Keratinocyte (primary cell): ENCODE measurements around the gene RIC1. TPM values are rescaled to one million over a fixed set of nuclear protein-coding genes. Genes with fewer than 3 reads are reported as not detected.
"Not testable (repeated sequence)": the region's sequence is repeated elsewhere in the genome, so short reads cannot be mapped to it uniquely, and the experiment has no call there.

ENCODE experiments used
- DNase-seq: peaks from one replicate; pipeline ENCODE4 v3.0.0-alpha.2; 2011; ENCODE audit warnings: low read depth, missing footprints, low spot score
- FAIRE-seq: peaks from 2 replicates; lab custom pipeline; 2011; peaks lifted over from hg19 to GRCh38; lab: Jason Lieb, UNC
- H2AFZ ChIP-seq: 2 replicates; pipeline ENCODE4 v1.6.0; 2012; ENCODE audit warnings: low read length, control low read depth, inconsistent platforms; ENCODE audit not compliant: control insufficient read depth
- H3K27ac ChIP-seq: 2 replicates; pipeline ENCODE4 v1.5.1; 2011; ENCODE audit warnings: low read length; ENCODE audit not compliant: control insufficient read depth, insufficient read depth
- H3K27me3 ChIP-seq: 3 replicates; pipeline ENCODE4 v1.6.0; 2011; ENCODE audit warnings: low read length; ENCODE audit not compliant: control insufficient read depth, insufficient read depth; ENCODE audit errors: extremely low read depth
- H3K36me3 ChIP-seq, 2 experiments: 2 replicates in 1 of 2; 3 replicates in 1 of 2; pipeline ENCODE4 v1.5.1; 2011; ENCODE audit warnings: low read length in 2 of 2, mild to moderate bottlenecking in 1 of 2; ENCODE audit not compliant: control insufficient read depth in 2 of 2, insufficient read depth in 2 of 2; ENCODE audit errors: extremely low read depth in 1 of 2
- H3K4me1 ChIP-seq: 3 replicates; pipeline ENCODE4 v1.5.1; 2011; ENCODE audit warnings: low read length; ENCODE audit not compliant: control insufficient read depth, insufficient read depth; ENCODE audit errors: extremely low read depth
- H3K4me2 ChIP-seq: 3 replicates; pipeline ENCODE4 v1.6.0; 2011; ENCODE audit warnings: low read depth, low read length; ENCODE audit not compliant: control insufficient read depth, insufficient read depth; ENCODE audit errors: extremely low read depth
- H3K4me3 ChIP-seq, 3 experiments: fragments of 200-600 bp in 1 of 3; sonication (generic) in 1 of 3; 2 replicates in 2 of 3; 3 replicates in 1 of 3; pipeline ENCODE4 v1.5.1; 2011 to 2016; ENCODE audit warnings: low read length in 3 of 3, mild to moderate bottlenecking in 3 of 3, control low read depth in 2 of 3, inconsistent platforms in 1 of 3, low read depth in 1 of 3, mixed read lengths in 1 of 3, mixed run types in 1 of 3, moderate library complexity in 1 of 3; ENCODE audit not compliant: control insufficient read depth in 2 of 3, insufficient read depth in 2 of 3; ENCODE audit errors: extremely low read depth in 1 of 3
- H3K79me2 ChIP-seq: 2 replicates; pipeline ENCODE4 v1.6.0; 2012; ENCODE audit warnings: low read length; ENCODE audit not compliant: control insufficient read depth, insufficient read depth
- H3K9ac ChIP-seq: 3 replicates; pipeline ENCODE4 v1.6.0; 2011; ENCODE audit warnings: low read length; ENCODE audit not compliant: control insufficient read depth, insufficient read depth; ENCODE audit errors: extremely low read depth
- H3K9me1 ChIP-seq: 3 replicates; pipeline ENCODE4 v1.6.0; 2011; ENCODE audit warnings: low read length; ENCODE audit not compliant: control insufficient read depth, insufficient read depth; ENCODE audit errors: extremely low read depth
- H3K9me3 ChIP-seq: 2 replicates; pipeline ENCODE4 v1.5.1; 2012; ENCODE audit warnings: low read depth, low read length; ENCODE audit not compliant: control insufficient read depth
- H4K20me1 ChIP-seq: 3 replicates; pipeline ENCODE4 v1.6.0; 2011; ENCODE audit warnings: low read length; ENCODE audit not compliant: control insufficient read depth, insufficient read depth; ENCODE audit errors: extremely low read depth
- EZH2 ChIP-seq: IDR thresholded peaks from one replicate; pipeline ENCODE4 v1.6.1; 2012; ENCODE audit warnings: inconsistent platforms, mild to moderate bottlenecking, low read length, moderate library complexity
- dilution Hi-C: fragments of 300-500 bp; cut with MboI; formaldehyde crosslinking; loops from one replicate; pipeline ENCODE4 v1.7.0; 2020; ENCODE audit warnings: low sequenced_read_pairs; ENCODE audit not compliant: extremely low pct_ligation_motif_present
- polyA plus RNA-seq, 5 experiments: library from polyadenylated mRNA; depleted of rRNA in 3 of 5; stranded (reverse) in 3 of 5; stranded (forward) in 1 of 5; unstranded in 1 of 5; fragments of >200 nt; gene quantifications; 1 replicate in 1 of 5; 2 replicates in 3 of 5; 3 replicates in 1 of 5; pipeline versions ENCODE4 v1.2.1 to v1.2.3, GENCODE V29; 2011 to 2012; ENCODE audit warnings: missing spikeins in 2 of 5, low read depth in 1 of 5, low replicate concordance in 1 of 5
- TF ChIP-seq, protein P1 (sequence below), 3 experiments: IDR thresholded peaks in 1 of 3; conservative IDR thresholded peaks in 1 of 3; optimal IDR thresholded peaks in 1 of 3; 2 replicates in 2 of 3; 3 replicates in 1 of 3; pipeline versions ENCODE3 to v1.5.1; 2011; ENCODE audit warnings: low read length in 3 of 3, mild to moderate bottlenecking in 3 of 3, moderate library complexity in 2 of 3, control low read depth in 1 of 3, inconsistent platforms in 1 of 3; ENCODE audit not compliant: insufficient read depth in 2 of 3; ENCODE audit errors: extremely low read depth in 1 of 3

RIC1 gene
- polyA plus RNA-seq, 1 donor (not counting 4 experiments of a cell fraction or from before 2014, with no cell fraction given): 20.5 TPM

GRCh38 chr9:5626727-5627634, 1.9 kb upstream of the RIC1 start:
- Histone ChIP-seq H3K27me3 (no peaks in the 10 kb centered on the region), H3K4me1 (peaks cover 23% of the 10 kb centered on the region), H3K79me2 (peaks cover 50% of the 10 kb centered on the region), H3K9me1 (no peaks in the 10 kb centered on the region), H2AFZ (no peak overlapping the region), H3K9me3 (no peaks in the 10 kb centered on the region), H4K20me1 (no peaks in the 10 kb centered on the region), H3K36me3 (no peaks in the 10 kb centered on the region), H3K4me3 (peak overlapping the region in 2 of 3 experiments; percentile 44 to 85), H3K27ac (peak overlapping the region; percentile 38), H3K4me2 (peak overlapping the region; percentile 82), H3K9ac (peak overlapping the region; percentile 17)
- TF ChIP-seq, protein P1, sequence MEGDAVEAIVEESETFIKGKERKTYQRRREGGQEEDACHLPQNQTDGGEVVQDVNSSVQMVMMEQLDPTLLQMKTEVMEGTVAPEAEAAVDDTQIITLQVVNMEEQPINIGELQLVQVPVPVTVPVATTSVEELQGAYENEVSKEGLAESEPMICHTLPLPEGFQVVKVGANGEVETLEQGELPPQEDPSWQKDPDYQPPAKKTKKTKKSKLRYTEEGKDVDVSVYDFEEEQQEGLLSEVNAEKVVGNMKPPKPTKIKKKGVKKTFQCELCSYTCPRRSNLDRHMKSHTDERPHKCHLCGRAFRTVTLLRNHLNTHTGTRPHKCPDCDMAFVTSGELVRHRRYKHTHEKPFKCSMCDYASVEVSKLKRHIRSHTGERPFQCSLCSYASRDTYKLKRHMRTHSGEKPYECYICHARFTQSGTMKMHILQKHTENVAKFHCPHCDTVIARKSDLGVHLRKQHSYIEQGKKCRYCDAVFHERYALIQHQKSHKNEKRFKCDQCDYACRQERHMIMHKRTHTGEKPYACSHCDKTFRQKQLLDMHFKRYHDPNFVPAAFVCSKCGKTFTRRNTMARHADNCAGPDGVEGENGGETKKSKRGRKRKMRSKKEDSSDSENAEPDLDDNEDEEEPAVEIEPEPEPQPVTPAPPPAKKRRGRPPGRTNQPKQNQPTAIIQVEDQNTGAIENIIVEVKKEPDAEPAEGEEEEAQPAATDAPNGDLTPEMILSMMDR (optimal IDR thresholded peaks at IDR 0.05 in 1 of 3, IDR thresholded peaks at IDR 0.05 in 1 of 3, conservative IDR thresholded peaks at IDR 0.05 in 1 of 3; ENCODE audit: extremely low read depth in 1 of 3, insufficient read depth in 2 of 3, low read length in 3 of 3): no peak
- no peak for TF ChIP-seq EZH2
- no peak for FAIRE-seq
- dilution Hi-C loops: no loop called here
- no peak for DNase-seq

DNA sequence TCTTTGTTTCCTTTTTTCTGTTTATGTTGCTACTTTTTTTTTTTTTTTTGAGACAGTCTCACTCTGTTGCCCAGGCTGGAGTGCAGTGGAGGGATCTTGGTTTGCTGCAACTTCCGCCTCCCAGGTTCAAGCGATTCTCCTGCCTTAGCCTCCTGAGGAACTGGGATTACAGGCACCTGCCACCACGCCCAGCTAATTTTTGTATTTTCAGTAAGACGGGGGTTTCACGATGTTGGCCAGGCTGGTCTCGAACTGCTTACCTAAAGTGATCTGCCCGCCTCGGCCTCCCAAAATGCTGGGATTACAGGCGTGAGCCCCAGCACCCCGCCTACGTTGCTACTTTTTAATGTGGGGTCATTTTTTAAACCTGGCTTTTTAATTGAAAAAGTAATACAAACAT, 1.2 kb upstream of the RIC1 start:
- Histone ChIP-seq H3K4me2 (peak overlapping the region; percentile 82), H3K4me1 (peaks cover 25% of the 10 kb centered on the region), H3K79me2 (peaks cover 57% of the 10 kb centered on the region), H3K9ac (peak overlapping the region; percentile 79), H3K4me3 (peak overlapping the region; percentile 85 to 92 (median 91)), H3K27ac (peak overlapping the region; percentile 38)
- FAIRE-seq, dilution Hi-C loops, H3K27me3 ChIP-seq, H4K20me1 ChIP-seq, H2AFZ ChIP-seq, H3K9me3 ChIP-seq, DNase-seq, H3K36me3 ChIP-seq, H3K9me1 ChIP-seq: not testable (repeated sequence)
